Tibial nerve (tissue), 4 donors: ENCODE results near the gene ANKS6. TPM values are rescaled to one million over a fixed set of nuclear protein-coding genes. Genes with fewer than 3 reads are reported as not detected.

Experiments
- DNase-seq, 2 donors: peaks; one replicate each; pipeline ENCODE4 v3.0.0-alpha.2; 2019; ENCODE audit warnings: low spot score in 2 of 2
- H3K27ac ChIP-seq, 4 donors: fragments of 200-600 bp; sonication (generic) in 3 of 4; one replicate each; pipeline ENCODE4 v1.5.1; 2017 to 2019; ENCODE audit warnings: mild to moderate bottlenecking in 1 of 4
- H3K27me3 ChIP-seq, 2 donors: fragments of 200-600 bp; sonication (generic) in 1 of 2; one replicate each; pipeline versions ENCODE4 v1.5.1 to v1.6.0; 2017 to 2019
- H3K36me3 ChIP-seq, 3 donors: fragments of 200-600 bp; sonication (generic); one replicate each; pipeline ENCODE4 v1.5.1; 2018 to 2019
- H3K4me1 ChIP-seq, 4 donors: fragments of 200-600 bp; sonication (generic) in 3 of 4; one replicate each; pipeline ENCODE4 v1.5.1; 2017 to 2019
- H3K4me3 ChIP-seq, 4 donors: fragments of 200-600 bp; sonication (generic) in 3 of 4; one replicate each; pipeline ENCODE4 v1.5.1; 2017 to 2019; ENCODE audit warnings: mild to moderate bottlenecking in 1 of 4, moderate library complexity in 1 of 4
- H3K9me3 ChIP-seq, 4 donors: fragments of 200-600 bp; sonication (generic) in 3 of 4; one replicate each; pipeline ENCODE4 v1.5.1; 2017 to 2019
- EP300 ChIP-seq, 2 donors: sonication (generic); formaldehyde crosslinking; IDR thresholded peaks; one replicate each; pipeline ENCODE4 v1.6.1; 2017; ENCODE audit warnings: antibody characterized with exemption in 2 of 2, mild to moderate bottlenecking in 1 of 2
- POLR2A ChIP-seq, 2 donors: fragments of 450-650 bp; IDR thresholded peaks; one replicate each; pipeline ENCODE4 v1.6.1; 2017; ENCODE audit warnings: antibody characterized with exemption in 2 of 2, mild to moderate bottlenecking in 2 of 2, moderate library complexity in 2 of 2
- WGBS, 2 donors: methylation state at CpG; one replicate each; pipeline ENCODE4 v1.1.5; 2018; 5-methylcytosine and 5-hydroxymethylcytosine counted together
- total RNA-seq, 4 donors: library from RNA; depleted of rRNA; stranded (reverse); fragments of >200 nt; gene quantifications; one replicate each; pipeline ENCODE4 v1.1.0, GENCODE V29; 2016
- TF ChIP-seq, protein P1 (sequence below), 5 experiments: fragments of 200-600 bp in 3 of 5; fragments of 450-650 bp in 2 of 5; sonication (generic) in 3 of 5; IDR thresholded peaks; one replicate each; pipeline ENCODE4 v1.5.1; 2016 to 2019; ENCODE audit warnings: antibody characterized with exemption in 5 of 5, mild to moderate bottlenecking in 3 of 5, moderate library complexity in 2 of 5

ANKS6 gene
- total RNA-seq, 4 donors from 2014 or later, result 13.8 to 46.2 (median 27.9) TPM

GRCh38 chr9:98775831-98776441 is 20.4 kb downstream of the ANKS6 start:
- Histone ChIP-seq H3K9me3 (no peaks in the 10 kb centered on the region), H3K27ac (no peak overlapping the region), H3K4me1 (no peaks in the 10 kb centered on the region), H3K27me3 (no peaks in the 10 kb centered on the region), H3K36me3 (peaks cover 0 to 77% (median 6%) of the 10 kb centered on the region in 3 donors), H3K4me3 (no peak overlapping the region)
- no peak for TF ChIP-seq EP300 (IDR thresholded peaks at IDR 0.05)
- TF ChIP-seq, protein P1, sequence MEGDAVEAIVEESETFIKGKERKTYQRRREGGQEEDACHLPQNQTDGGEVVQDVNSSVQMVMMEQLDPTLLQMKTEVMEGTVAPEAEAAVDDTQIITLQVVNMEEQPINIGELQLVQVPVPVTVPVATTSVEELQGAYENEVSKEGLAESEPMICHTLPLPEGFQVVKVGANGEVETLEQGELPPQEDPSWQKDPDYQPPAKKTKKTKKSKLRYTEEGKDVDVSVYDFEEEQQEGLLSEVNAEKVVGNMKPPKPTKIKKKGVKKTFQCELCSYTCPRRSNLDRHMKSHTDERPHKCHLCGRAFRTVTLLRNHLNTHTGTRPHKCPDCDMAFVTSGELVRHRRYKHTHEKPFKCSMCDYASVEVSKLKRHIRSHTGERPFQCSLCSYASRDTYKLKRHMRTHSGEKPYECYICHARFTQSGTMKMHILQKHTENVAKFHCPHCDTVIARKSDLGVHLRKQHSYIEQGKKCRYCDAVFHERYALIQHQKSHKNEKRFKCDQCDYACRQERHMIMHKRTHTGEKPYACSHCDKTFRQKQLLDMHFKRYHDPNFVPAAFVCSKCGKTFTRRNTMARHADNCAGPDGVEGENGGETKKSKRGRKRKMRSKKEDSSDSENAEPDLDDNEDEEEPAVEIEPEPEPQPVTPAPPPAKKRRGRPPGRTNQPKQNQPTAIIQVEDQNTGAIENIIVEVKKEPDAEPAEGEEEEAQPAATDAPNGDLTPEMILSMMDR (IDR thresholded peaks at IDR 0.05), result peak; percentile 47 to 61 (median 55)
- WGBS, 2 donors, result 28 to 36% methylated on average over 8 of the region's 8 CpGs
- DNase-seq, result peak in 1 of 2 donors; percentile 66

- 87 to 90% methylated on average over 9 of the region's 9 CpGs for WGBS, 2 donors
- no peaks in the 10 kb centered on the region for H3K27me3 ChIP-seq
- TF ChIP-seq EP300 (IDR thresholded peaks at IDR 0.05) (no peak), POLR2A (IDR thresholded peaks at IDR 0.05) (no peak)
- TF ChIP-seq, protein P1 (IDR thresholded peaks at IDR 0.05), result peak in 2 of 5 experiments; percentile 22 to 24
- H3K4me3 ChIP-seq, result no peak overlapping the region
- H3K36me3 ChIP-seq, result peaks cover 0 to 80% (median 10%) of the 10 kb centered on the region in 3 donors
- no peaks in the 10 kb centered on the region for H3K9me3 ChIP-seq
- H3K4me1 ChIP-seq, result no peaks in the 10 kb centered on the region
- H3K27ac ChIP-seq, result no peak overlapping the region
- DNase-seq, result no peak
Observed at GRCh38 chr9:98774746-98775145, 21.6 kb downstream of the ANKS6 start.

DNA sequence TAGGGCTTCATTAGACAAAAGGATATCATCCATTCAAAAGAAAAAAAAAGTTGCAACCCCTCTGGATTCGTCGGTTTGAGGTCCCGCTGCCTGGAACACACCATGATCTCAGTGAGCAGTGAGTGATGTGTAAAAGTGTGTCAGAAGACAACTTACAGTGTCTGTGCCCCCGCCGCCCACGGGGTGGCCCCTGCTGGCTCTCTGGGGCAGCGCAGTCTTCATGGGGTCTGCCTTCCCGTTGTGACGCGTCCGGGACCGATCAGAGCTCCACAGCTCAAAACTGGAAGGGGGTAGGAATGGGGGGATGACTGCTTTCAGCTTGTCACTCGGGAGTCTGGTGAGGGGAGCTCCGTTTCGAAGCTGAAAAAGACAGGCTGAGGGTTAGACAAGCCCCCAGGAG is 22.6 kb downstream of the ANKS6 start:
- TF ChIP-seq POLR2A (IDR thresholded peaks at IDR 0.05), result no peak
- no peak for TF ChIP-seq EP300 (IDR thresholded peaks at IDR 0.05)
- TF ChIP-seq, protein P1 (IDR thresholded peaks at IDR 0.05), result no peak
- Histone ChIP-seq H3K27me3 (no peaks in the 10 kb centered on the region), H3K27ac (no peak overlapping the region), H3K36me3 (peaks cover 0 to 82% (median 10%) of the 10 kb centered on the region in 3 donors), H3K4me3 (no peak overlapping the region), H3K9me3 (no peaks in the 10 kb centered on the region), H3K4me1 (no peaks in the 10 kb centered on the region)
- no peak for DNase-seq
- WGBS, 2 donors, result 83 to 84% methylated on average over 15 of the region's 15 CpGs

DNA sequence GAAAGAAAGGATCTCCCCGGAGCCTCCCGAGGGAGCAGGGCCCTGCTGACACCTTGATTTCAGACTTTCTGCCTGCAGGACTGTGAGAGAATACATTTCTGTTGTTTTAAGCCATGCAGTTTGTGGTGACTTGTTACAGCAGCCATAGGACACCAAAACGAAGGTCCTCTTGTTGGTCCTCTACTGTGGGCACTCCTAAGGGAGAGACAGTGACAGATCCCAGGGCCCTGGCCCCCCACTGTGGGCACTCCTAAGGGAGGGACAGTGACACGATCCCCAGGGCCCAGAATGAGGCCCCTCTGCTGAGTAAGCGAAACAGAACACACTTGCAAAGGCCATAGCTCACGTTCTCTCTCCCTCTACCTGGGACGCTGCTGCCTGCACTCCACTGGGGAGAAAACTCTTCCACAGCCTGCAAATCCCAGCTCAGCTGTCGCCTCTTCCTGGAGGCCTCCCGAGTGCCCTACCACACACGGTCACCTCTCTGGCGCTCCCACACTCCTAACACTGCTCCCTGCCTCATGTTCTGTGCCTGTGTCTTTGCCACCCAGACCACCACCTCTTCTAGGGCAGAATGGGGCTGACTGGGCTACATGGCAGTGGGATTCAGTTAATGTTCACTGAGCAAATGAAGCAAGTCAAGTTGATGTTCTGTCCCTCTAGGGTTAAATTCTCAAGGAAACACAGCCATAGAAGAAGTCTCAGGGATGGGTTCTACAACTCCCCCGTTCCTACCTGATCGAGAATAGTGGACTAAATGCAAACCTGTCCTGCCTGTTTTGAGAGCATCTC is 23.8 kb downstream of the ANKS6 start:
- Histone ChIP-seq H3K36me3 (peaks cover 0 to 82% (median 10%) of the 10 kb centered on the region in 3 donors), H3K9me3 (no peaks in the 10 kb centered on the region), H3K27me3 (no peaks in the 10 kb centered on the region), H3K27ac (no peak overlapping the region), H3K4me3 (no peak overlapping the region), H3K4me1 (no peaks in the 10 kb centered on the region)
- DNase-seq, result no peak
- WGBS, 2 donors, result 91 to 92% methylated on average over 13 of the region's 13 CpGs
- TF ChIP-seq POLR2A (IDR thresholded peaks at IDR 0.05) (no peak), EP300 (IDR thresholded peaks at IDR 0.05) (no peak)

DNA sequence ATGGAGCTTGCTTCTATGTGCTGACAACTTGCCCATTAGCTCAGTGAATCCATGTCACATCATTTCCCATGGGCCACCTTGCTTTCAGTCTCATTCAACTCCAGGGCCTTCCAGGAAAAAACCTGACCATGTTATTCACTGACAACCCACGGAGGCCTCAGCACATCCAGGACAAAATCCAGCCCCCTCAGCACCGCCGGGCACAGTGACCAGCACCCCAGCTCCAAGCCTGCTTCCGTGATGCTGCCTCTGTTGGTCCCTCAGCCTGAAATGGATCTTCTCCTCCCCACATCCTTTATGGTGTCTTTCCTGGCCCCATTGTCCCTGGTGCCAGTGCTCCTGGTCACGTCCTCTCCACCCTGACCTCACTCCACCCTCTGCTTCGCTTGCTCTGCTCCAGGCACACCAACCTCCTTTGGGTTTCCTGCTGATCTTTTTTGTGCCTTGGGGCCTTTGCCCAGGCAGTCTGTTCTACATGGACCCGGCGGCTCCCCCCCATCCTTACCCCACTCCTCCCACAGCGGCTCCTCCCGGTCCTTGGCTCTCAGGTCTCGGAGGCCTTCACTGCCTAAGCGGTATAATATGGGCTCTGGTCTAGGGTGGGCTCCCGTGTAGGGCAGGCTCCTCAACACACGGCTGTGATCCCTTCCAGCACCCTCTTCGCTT is 25.0 kb downstream of the ANKS6 start:
- Histone ChIP-seq H3K4me3 (no peak overlapping the region), H3K9me3 (no peaks in the 10 kb centered on the region), H3K27ac (no peak overlapping the region), H3K27me3 (no peaks in the 10 kb centered on the region), H3K36me3 (peaks cover 0 to 83% (median 10%) of the 10 kb centered on the region in 3 donors), H3K4me1 (no peaks in the 10 kb centered on the region)
- no peak for DNase-seq
- WGBS, 2 donors, result 94 to 95% methylated on average over 15 of the region's 15 CpGs
- no peak for TF ChIP-seq EP300 (IDR thresholded peaks at IDR 0.05)
- TF ChIP-seq, protein P1 (IDR thresholded peaks at IDR 0.05), result no peak
- TF ChIP-seq POLR2A (IDR thresholded peaks at IDR 0.05), result no peak
